ENCODE results near the gene SEZ6L2. TPM values are rescaled to one million over a fixed set of nuclear protein-coding genes. Genes with fewer than 3 reads are reported as not detected.
A peak's percentile ranks its signal among the peaks of the same experiment; 100 is the strongest.

SEZ6L2 gene
- total and polyA plus RNA-seq, 2 of the 13 experiments (the other 11 are each of a cell fraction or from before 2014, with no cell fraction given) = 14.9 to 16.9 TPM

DNA sequence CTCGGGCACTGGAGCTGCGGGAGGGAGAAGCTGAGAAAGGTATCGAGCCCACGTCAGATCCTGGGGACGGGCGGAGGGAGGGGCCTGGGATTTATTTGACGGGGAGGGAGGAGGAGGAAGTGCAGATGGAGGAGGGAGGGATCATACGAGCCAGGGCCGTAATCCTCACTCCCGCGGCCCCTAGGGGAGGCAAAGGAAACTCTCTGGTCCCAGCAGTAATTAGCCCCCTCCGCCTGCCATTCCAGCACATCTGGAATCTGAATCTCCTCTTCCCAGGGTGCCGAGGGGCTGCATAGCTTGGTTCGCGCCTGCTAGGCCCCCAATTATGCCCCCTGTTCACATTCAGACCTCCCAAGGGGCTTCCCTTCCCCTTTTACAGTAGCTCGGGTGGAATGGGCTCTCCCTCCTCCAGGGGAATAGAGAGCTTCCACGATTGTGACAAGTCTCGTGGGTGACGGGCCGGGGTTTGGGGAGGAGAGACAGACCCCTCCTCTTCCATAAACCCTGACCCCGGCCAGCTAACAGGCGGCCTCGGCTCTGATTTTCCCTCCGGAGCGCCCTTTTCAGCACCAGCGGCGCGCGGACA lies at the start of gene SEZ6L2 (continued):
- TF ChIP-seq, protein P1, sequence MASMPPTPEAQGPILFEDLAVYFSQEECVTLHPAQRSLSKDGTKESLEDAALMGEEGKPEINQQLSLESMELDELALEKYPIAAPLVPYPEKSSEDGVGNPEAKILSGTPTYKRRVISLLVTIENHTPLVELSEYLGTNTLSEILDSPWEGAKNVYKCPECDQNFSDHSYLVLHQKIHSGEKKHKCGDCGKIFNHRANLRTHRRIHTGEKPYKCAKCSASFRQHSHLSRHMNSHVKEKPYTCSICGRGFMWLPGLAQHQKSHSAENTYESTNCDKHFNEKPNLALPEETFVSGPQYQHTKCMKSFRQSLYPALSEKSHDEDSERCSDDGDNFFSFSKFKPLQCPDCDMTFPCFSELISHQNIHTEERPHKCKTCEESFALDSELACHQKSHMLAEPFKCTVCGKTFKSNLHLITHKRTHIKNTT (CRISPR knock-in tag; IDR thresholded peaks at IDR 0.05) = no peak
- TF ChIP-seq ZFP37 (CRISPR knock-in tag; IDR thresholded peaks at IDR 0.05; ENCODE audit: borderline replicate concordance) = peak; percentile 89; the same call in 1 of the 2 replicates
- TF ChIP-seq, protein P2, sequence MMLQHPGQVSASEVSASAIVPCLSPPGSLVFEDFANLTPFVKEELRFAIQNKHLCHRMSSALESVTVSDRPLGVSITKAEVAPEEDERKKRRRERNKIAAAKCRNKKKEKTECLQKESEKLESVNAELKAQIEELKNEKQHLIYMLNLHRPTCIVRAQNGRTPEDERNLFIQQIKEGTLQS (CRISPR knock-in tag; IDR thresholded peaks at IDR 0.05) = peak; percentile 79; the same call in 1 of the 2 replicates
- no peak for TF ChIP-seq ZSCAN29 (CRISPR knock-in tag; conservative IDR thresholded peaks at IDR 0.05)
- TF ChIP-seq ZSCAN31 (CRISPR knock-in tag; IDR thresholded peaks at IDR 0.05; ENCODE audit: low read depth) = peak; percentile 77
- TF ChIP-seq, protein P3, sequence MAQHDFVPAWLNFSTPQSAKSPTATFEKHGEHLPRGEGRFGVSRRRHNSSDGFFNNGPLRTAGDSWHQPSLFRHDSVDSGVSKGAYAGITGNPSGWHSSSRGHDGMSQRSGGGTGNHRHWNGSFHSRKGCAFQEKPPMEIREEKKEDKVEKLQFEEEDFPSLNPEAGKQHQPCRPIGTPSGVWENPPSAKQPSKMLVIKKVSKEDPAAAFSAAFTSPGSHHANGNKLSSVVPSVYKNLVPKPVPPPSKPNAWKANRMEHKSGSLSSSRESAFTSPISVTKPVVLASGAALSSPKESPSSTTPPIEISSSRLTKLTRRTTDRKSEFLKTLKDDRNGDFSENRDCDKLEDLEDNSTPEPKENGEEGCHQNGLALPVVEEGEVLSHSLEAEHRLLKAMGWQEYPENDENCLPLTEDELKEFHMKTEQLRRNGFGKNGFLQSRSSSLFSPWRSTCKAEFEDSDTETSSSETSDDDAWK (CRISPR knock-in tag; IDR thresholded peaks at IDR 0.05) = no peak
- TF ChIP-seq NFE2L1 (CRISPR knock-in tag; IDR thresholded peaks at IDR 0.05; ENCODE audit: borderline replicate concordance) = 0 out of 2 replicates have a peak, but pooled peaks have one; percentile 75
- peak; percentile 50 for TF ChIP-seq TEAD3 (CRISPR knock-in tag; optimal IDR thresholded peaks at IDR 0.05; ENCODE audit: borderline replicate concordance)
- TF ChIP-seq ZMYM4 (CRISPR knock-in tag; IDR thresholded peaks at IDR 0.05) = no peak; the same call in 1 of the 2 replicates
- no peak for TF ChIP-seq HNRNPH1 (optimal IDR thresholded peaks at IDR 0.05; ENCODE audit: low read depth, low read length)
- TF ChIP-seq, protein P4, sequence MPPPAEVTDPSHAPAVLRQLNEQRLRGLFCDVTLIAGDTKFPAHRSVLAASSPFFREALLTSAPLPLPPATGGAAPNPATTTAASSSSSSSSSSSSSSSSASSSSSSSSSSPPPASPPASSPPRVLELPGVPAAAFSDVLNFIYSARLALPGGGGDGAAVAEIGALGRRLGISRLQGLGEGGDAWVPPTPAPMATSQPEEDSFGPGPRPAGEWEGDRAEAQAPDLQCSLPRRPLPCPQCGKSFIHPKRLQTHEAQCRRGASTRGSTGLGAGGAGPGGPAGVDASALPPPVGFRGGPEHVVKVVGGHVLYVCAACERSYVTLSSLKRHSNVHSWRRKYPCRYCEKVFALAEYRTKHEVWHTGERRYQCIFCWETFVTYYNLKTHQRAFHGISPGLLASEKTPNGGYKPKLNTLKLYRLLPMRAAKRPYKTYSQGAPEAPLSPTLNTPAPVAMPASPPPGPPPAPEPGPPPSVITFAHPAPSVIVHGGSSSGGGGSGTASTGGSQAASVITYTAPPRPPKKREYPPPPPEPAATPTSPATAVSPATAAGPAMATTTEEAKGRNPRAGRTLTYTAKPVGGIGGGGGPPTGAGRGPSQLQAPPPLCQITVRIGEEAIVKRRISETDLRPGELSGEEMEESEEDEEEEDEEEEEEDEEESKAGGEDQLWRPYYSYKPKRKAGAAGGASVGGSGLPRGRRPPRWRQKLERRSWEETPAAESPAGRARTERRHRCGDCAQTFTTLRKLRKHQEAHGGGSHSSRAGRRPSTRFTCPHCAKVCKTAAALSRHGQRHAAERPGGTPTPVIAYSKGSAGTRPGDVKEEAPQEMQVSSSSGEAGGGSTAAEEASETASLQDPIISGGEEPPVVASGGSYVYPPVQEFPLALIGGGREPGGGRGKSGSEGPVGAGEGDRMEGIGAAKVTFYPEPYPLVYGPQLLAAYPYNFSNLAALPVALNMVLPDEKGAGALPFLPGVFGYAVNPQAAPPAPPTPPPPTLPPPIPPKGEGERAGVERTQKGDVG (CRISPR knock-in tag; IDR thresholded peaks at IDR 0.05; ENCODE audit: borderline replicate concordance) = no peak
- TF ChIP-seq, protein P5, sequence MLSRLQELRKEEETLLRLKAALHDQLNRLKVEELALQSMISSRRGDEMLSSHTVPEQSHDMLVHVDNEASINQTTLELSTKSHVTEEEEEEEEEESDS (CRISPR knock-in tag; IDR thresholded peaks at IDR 0.05; ENCODE audit: borderline replicate concordance) = 0 out of 2 replicates have a peak, but pooled peaks have one; percentile 77
- peak; percentile 98; the same call in 1 of the 2 replicates for TF ChIP-seq SP140L (CRISPR knock-in tag; IDR thresholded peaks at IDR 0.05; ENCODE audit: borderline replicate concordance)
- 0 out of 2 replicates have a peak, but pooled peaks have one; percentile 67 for TF ChIP-seq PRMT3 (CRISPR knock-in tag; IDR thresholded peaks at IDR 0.05; ENCODE audit: borderline replicate concordance, low read depth)
- TF ChIP-seq ZNF180 (CRISPR knock-in tag; IDR thresholded peaks at IDR 0.05; ENCODE audit: borderline replicate concordance, low read depth) = 0 out of 2 replicates have a peak, but pooled peaks have one; percentile 31
- TF ChIP-seq RFX5 (IDR thresholded peaks at IDR 0.05; ENCODE audit: low read depth, low read length) = no peak; the same call in 1 of the 2 replicates
- TF ChIP-seq ZNF772 (CRISPR knock-in tag; IDR thresholded peaks at IDR 0.05) = peak; percentile 58
- peak in 1 of 2 experiments; percentile 62; a peak in 2 of 4 replicates for TF ChIP-seq POLR2A (IDR thresholded peaks at IDR 0.05; ENCODE audit: insufficient read depth in 1 of 2, low read depth in 2 of 2, low read length in 2 of 2)
- TF ChIP-seq ZFP1 (CRISPR knock-in tag; IDR thresholded peaks at IDR 0.05) = peak; percentile 69; the same call in 1 of the 2 replicates
- peak; percentile 57; the same call in 1 of the 2 replicates for TF ChIP-seq FOSL1 (CRISPR knock-in tag; IDR thresholded peaks at IDR 0.05; ENCODE audit: borderline replicate concordance)
- TF ChIP-seq ZNF557 (CRISPR knock-in tag; IDR thresholded peaks at IDR 0.05) = peak; percentile 95; the same call in 1 of the 2 replicates

All from HepG2 (cell line).